Gastrocnemius medialis (tissue), 4 donors: ENCODE results near the gene WSCD2. TPM values are rescaled to one million over a fixed set of nuclear protein-coding genes. Genes with fewer than 3 reads are reported as not detected.

Experiments
- ATAC-seq, 2 donors: fragments of 150-250 bp; one replicate each; pipeline ENCODE4 v1.9.1; 2016
- DNase-seq, 2 donors: peaks; one replicate each; pipeline ENCODE4 v3.0.0-alpha.2; 2019
- H3K27ac ChIP-seq, 4 donors: fragments of 200-600 bp; sonication (generic); 1 replicate in 1 of 4; 2 replicates in 3 of 4; pipeline ENCODE4 v1.5.1; 2016 to 2018; ENCODE audit warnings: mild to moderate bottlenecking in 2 of 4, moderate library complexity in 1 of 4
- H3K27me3 ChIP-seq, 3 donors: fragments of 200-600 bp; sonication (generic) in 2 of 3; 1 replicate in 1 of 3; 2 replicates in 2 of 3; pipeline versions ENCODE4 v1.5.1 to v1.6.0; 2016 to 2019; ENCODE audit warnings: mild to moderate bottlenecking in 1 of 3, moderate library complexity in 1 of 3
- H3K36me3 ChIP-seq, 2 donors: fragments of 200-600 bp; sonication (generic) in 1 of 2; one replicate each; pipeline ENCODE4 v1.5.1; 2017 to 2018
- H3K4me1 ChIP-seq, 2 donors: fragments of 200-600 bp; sonication (generic) in 1 of 2; one replicate each; pipeline ENCODE4 v1.5.1; 2016 to 2017; ENCODE audit warnings: mild to moderate bottlenecking in 2 of 2
- H3K4me3 ChIP-seq, 4 donors: fragments of 200-600 bp; sonication (generic) in 3 of 4; 1 replicate in 1 of 4; 2 replicates in 3 of 4; pipeline ENCODE4 v1.5.1; 2016 to 2019; ENCODE audit warnings: mild to moderate bottlenecking in 2 of 4
- H3K9me3 ChIP-seq, 3 donors: fragments of 200-600 bp; sonication (generic) in 2 of 3; 1 replicate in 1 of 3; 2 replicates in 2 of 3; pipeline ENCODE4 v1.5.1; 2016 to 2019
- POLR2A ChIP-seq, 2 donors: fragments of 450-650 bp; IDR thresholded peaks; one replicate each; pipeline ENCODE4 v1.6.1; 2017; ENCODE audit warnings: antibody characterized with exemption in 2 of 2, mild to moderate bottlenecking in 2 of 2, moderate library complexity in 2 of 2
- in situ Hi-C, 4 donors: fragments of 200-750 bp; cut with MboI; loops; one replicate each; pipeline versions ENCODE4 v1.15.0 to v1.8.0; 2017; ENCODE audit warnings: low sequenced_read_pairs in 4 of 4
- intact Hi-C: fragments of 100-400 bp; cut with DNase I; formaldehyde crosslinking; loops from one replicate; pipeline ENCODE4 v1.15.1; 2023; ENCODE audit warnings: low total_unique reads
- total RNA-seq, 4 donors: library from RNA; depleted of rRNA; stranded (reverse); fragments of >200 nt; gene quantifications; one replicate each; pipeline versions ENCODE4 v1.1.0 to v1.2.3, GENCODE V29; 2016
- TF ChIP-seq, protein P1 (sequence below), 5 experiments: fragments of 450-650 bp in 3 of 5; fragments of 200-600 bp in 2 of 5; sonication (generic) in 2 of 5; IDR thresholded peaks in 4 of 5; conservative IDR thresholded peaks in 1 of 5; 1 replicate in 4 of 5; 2 replicates in 1 of 5; pipeline ENCODE4 v1.5.1; 2016 to 2019; ENCODE audit warnings: antibody characterized with exemption in 5 of 5, mild to moderate bottlenecking in 3 of 5, moderate library complexity in 3 of 5

The WSCD2 gene
- total RNA-seq, 4 donors from 2014 or later, result 0.10 TPM; not detected in 3

DNA sequence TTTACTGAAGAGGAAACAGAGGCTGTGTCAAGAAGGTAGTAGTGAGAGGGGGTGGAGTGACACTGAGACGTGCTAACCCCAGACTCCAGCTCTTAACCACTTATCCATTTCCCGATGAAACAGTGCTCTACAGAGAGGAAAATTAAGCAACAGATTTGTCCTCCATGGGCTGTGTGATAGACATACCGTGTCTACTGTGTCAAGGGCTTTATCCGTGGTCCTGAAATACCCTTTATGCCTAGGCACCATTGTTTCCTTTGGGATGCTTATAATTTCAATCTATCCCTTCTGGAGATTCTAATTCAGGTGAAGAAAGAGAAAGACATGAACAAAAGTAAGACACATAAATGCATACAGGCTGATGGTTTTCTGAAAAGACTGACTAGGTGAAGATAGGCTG is 138.4 kb downstream of the WSCD2 start:
- in situ Hi-C loops, result no loop called here
- ATAC-seq (no peak), DNase-seq (no peak)
- Histone ChIP-seq H3K4me1 (no peaks in the 10 kb centered on the region), H3K4me3 (no peak overlapping the region), H3K9me3 (no peaks in the 10 kb centered on the region), H3K27me3 (peaks cover 0 to 3% (median 0%) of the 10 kb centered on the region in 3 donors), H3K36me3 (no peaks in the 10 kb centered on the region), H3K27ac (no peak overlapping the region)
- intact Hi-C loops, result no loop called here
- TF ChIP-seq, protein P1, sequence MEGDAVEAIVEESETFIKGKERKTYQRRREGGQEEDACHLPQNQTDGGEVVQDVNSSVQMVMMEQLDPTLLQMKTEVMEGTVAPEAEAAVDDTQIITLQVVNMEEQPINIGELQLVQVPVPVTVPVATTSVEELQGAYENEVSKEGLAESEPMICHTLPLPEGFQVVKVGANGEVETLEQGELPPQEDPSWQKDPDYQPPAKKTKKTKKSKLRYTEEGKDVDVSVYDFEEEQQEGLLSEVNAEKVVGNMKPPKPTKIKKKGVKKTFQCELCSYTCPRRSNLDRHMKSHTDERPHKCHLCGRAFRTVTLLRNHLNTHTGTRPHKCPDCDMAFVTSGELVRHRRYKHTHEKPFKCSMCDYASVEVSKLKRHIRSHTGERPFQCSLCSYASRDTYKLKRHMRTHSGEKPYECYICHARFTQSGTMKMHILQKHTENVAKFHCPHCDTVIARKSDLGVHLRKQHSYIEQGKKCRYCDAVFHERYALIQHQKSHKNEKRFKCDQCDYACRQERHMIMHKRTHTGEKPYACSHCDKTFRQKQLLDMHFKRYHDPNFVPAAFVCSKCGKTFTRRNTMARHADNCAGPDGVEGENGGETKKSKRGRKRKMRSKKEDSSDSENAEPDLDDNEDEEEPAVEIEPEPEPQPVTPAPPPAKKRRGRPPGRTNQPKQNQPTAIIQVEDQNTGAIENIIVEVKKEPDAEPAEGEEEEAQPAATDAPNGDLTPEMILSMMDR (IDR thresholded peaks at IDR 0.05 in 4 of 5, conservative IDR thresholded peaks at IDR 0.05 in 1 of 5), result no peak

DNA sequence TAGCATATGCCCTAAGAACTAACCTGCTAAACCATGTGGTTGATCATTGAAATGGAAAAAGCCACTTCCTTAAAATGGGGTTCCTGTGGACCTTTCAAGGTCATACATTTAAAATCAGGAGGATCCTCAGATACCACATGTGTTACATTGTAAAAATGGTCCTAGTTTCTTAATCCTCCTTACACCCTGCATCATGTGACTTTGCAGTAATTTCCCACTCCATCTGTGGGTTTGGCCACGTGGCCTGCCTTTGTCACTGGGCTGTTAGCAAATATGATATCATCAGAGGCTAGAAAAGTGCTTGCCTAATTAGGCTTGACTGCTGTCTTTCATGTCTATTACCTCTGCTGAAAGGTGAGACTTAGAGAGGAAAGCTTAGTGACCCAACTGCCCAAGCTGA is 139.3 kb downstream of the WSCD2 start:
- in situ Hi-C loops, result no loop called here
- Histone ChIP-seq H3K36me3 (no peaks in the 10 kb centered on the region), H3K27ac (no peak overlapping the region), H3K4me3 (no peak overlapping the region), H3K27me3 (peaks cover 0 to 3% (median 0%) of the 10 kb centered on the region in 3 donors), H3K9me3 (no peaks in the 10 kb centered on the region), H3K4me1 (no peaks in the 10 kb centered on the region)
- intact Hi-C loops, result no loop called here
- TF ChIP-seq, protein P1 (IDR thresholded peaks at IDR 0.05 in 4 of 5, conservative IDR thresholded peaks at IDR 0.05 in 1 of 5), result no peak
- no peak for TF ChIP-seq POLR2A (IDR thresholded peaks at IDR 0.05)
- DNase-seq (no peak), ATAC-seq (no peak)

DNA sequence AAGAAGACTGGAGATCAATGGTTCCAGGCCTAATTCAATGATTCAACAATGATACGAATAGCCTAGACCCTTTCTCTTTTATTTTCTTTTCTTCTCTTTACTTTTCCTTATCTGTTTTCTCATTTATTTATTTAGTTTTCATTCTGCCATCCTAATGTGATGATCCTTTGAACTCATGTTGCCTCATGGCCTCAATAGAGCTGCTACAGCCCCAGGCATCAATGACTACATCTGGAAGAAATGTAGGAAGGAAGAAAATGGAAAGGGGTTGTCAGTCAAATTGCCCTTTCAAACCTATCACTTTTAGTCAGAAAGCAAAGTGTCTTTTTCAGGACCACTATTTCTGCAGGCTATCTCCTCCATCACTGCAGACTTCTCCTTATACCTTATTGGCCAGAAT is 140.1 kb downstream of the WSCD2 start:
- ATAC-seq (no peak), DNase-seq (no peak)
- H3K27me3 ChIP-seq, result peaks cover 0 to 3% (median 0%) of the 10 kb centered on the region in 3 donors
- H3K9me3 ChIP-seq, result no peaks in the 10 kb centered on the region
- in situ Hi-C loops, result no loop called here
- no peak overlapping the region for H3K4me3 ChIP-seq
- H3K36me3 ChIP-seq, result no peaks in the 10 kb centered on the region
- intact Hi-C loops, result no loop called here
- no peak overlapping the region for H3K27ac ChIP-seq
- TF ChIP-seq, protein P1 (IDR thresholded peaks at IDR 0.05 in 4 of 5, conservative IDR thresholded peaks at IDR 0.05 in 1 of 5), result no peak
- TF ChIP-seq POLR2A (IDR thresholded peaks at IDR 0.05), result no peak
- H3K4me1 ChIP-seq, result no peaks in the 10 kb centered on the region

DNA sequence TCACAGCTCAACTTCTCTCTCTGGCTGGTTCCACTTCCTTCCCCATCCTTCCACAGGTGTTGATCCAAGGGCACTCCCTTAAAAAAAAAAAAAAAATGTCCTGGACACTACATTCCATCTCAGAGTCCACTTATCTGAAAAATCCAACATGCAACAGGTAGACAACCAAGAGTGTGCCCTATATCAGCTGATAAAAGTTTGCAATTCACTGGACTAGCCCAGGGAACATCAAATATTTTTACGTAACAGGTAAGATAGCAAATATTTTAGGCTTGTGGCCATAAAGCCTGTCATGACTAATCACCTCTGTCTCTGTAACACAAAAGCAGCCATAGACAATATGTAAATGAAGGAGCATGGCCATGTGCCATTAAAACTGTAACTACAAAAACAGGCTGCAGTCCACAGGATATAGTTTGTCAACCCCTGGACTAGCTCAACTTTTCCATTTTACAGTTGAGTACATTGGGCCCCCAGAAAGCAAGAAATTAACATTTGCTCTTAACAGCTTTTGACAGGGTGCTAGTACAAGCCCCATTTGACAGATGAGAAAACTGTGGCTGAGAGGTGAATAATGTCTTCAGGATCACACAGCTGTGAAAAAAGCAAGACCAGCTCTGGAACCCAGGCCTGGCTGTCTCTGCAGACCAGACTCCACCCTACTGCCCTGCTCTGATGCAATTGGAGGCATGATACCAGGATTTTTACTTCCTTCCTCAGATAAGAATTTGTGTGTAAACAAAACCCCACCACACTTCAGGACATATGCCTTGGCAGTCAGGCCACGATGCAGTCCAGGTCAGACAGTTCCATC is 141.2 kb downstream of the WSCD2 start:
- in situ Hi-C loops, result no loop called here
- Histone ChIP-seq H3K27me3 (peaks cover 0 to 3% (median 0%) of the 10 kb centered on the region in 3 donors), H3K27ac (no peak overlapping the region), H3K9me3 (no peaks in the 10 kb centered on the region), H3K4me1 (no peaks in the 10 kb centered on the region), H3K36me3 (no peaks in the 10 kb centered on the region), H3K4me3 (no peak overlapping the region)
- DNase-seq (no peak), ATAC-seq (no peak)
- TF ChIP-seq, protein P1 (IDR thresholded peaks at IDR 0.05 in 4 of 5, conservative IDR thresholded peaks at IDR 0.05 in 1 of 5), result no peak
- no peak for TF ChIP-seq POLR2A (IDR thresholded peaks at IDR 0.05)
- intact Hi-C loops, result no loop called here

DNA sequence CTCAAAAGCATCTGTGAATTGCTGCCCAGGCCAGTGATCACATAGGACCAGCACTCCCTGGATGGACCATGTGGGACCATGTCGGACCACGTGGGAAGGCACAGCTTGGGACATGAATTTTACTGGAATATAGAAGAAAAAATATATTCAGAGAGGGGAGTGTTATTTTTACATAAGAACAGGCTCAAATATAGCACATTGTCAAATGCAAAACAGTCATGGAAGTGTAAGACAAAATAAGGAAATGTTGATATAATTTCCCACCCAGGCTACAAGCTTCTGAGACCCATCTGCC is 141.7 kb downstream of the WSCD2 start:
- intact Hi-C loops (no loop called here), in situ Hi-C loops (no loop called here)
- Histone ChIP-seq H3K27ac (no peak overlapping the region), H3K4me1 (no peaks in the 10 kb centered on the region), H3K9me3 (no peaks in the 10 kb centered on the region), H3K27me3 (peaks cover 0 to 3% (median 0%) of the 10 kb centered on the region in 3 donors), H3K36me3 (no peaks in the 10 kb centered on the region), H3K4me3 (no peak overlapping the region)
- ATAC-seq, result no peak
- TF ChIP-seq, protein P1 (IDR thresholded peaks at IDR 0.05 in 4 of 5, conservative IDR thresholded peaks at IDR 0.05 in 1 of 5), result no peak
- TF ChIP-seq POLR2A (IDR thresholded peaks at IDR 0.05), result no peak
- no peak for DNase-seq
